Measurements from ENCODE around the gene TRIM9.
"Not testable (repeated sequence)": the region's sequence is repeated elsewhere in the genome, so short reads cannot be mapped to it uniquely, and the experiment has no call there.

The TRIM9 gene

DNA sequence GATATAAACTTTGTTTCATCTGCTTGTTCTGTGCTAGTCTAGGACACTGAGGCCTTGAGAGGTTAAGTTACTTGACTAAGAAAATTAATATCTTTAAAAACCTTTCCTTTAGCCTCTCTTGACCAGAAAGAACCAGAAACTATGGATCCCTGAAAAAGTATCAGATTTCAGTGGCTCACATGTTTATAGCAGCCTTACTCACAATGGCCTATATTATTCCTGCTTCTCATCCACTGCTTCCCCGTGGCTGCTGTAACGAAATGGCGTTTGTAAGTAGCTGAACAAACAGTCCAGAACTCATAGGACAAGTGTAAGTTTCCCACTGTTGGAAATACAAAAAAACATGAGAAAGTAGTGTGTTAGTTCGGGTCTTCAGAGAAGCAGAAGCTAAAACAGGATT is 147.5 kb downstream of the TRIM9 start:
- H3K4me3 ChIP-seq (ENCODE audit: low read length) = no peak overlapping the region
- no peak for DNase-seq (ENCODE audit: low read depth)
- TF ChIP-seq, protein P1, sequence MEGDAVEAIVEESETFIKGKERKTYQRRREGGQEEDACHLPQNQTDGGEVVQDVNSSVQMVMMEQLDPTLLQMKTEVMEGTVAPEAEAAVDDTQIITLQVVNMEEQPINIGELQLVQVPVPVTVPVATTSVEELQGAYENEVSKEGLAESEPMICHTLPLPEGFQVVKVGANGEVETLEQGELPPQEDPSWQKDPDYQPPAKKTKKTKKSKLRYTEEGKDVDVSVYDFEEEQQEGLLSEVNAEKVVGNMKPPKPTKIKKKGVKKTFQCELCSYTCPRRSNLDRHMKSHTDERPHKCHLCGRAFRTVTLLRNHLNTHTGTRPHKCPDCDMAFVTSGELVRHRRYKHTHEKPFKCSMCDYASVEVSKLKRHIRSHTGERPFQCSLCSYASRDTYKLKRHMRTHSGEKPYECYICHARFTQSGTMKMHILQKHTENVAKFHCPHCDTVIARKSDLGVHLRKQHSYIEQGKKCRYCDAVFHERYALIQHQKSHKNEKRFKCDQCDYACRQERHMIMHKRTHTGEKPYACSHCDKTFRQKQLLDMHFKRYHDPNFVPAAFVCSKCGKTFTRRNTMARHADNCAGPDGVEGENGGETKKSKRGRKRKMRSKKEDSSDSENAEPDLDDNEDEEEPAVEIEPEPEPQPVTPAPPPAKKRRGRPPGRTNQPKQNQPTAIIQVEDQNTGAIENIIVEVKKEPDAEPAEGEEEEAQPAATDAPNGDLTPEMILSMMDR (conservative IDR thresholded peaks at IDR 0.05; ENCODE audit: low read length) = no peak

DNA sequence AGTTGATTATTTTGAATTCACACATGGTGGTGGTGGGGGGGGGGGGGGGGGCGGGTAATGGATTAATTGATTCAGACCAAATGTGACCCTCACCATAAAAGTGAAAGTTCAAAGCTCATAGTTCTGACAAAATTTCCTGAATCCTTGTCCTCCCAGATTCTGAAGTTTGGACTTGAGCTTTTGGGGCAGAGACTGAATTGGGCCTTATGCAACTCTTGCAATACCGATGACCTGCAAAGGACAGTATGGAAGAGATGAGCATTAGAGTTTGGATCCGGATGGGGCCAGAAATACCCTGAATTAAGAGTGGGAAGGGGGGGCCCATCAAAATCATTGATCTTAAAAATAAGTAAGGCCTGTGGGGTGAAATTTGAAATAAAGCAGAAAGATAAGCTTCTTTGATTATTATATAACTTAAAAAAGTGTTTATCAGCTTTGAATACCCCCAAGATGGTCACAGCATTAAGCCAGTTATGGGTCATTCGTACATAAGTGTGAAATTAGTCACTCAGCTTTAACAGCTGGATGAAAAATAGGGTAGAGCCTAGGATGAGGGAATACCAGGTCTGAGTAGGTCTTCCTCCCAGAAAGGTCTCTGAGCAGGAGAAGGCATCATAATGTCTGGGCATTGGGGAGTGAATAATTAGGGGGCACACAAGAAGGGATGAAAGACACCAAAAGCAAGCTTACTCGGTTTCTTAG is 148.5 kb downstream of the TRIM9 start:
- DNase-seq (ENCODE audit: low read depth) = no peak
- H3K4me3 ChIP-seq (ENCODE audit: low read length) = no peak overlapping the region
- TF ChIP-seq, protein P1 (conservative IDR thresholded peaks at IDR 0.05; ENCODE audit: low read length) = no peak

DNA sequence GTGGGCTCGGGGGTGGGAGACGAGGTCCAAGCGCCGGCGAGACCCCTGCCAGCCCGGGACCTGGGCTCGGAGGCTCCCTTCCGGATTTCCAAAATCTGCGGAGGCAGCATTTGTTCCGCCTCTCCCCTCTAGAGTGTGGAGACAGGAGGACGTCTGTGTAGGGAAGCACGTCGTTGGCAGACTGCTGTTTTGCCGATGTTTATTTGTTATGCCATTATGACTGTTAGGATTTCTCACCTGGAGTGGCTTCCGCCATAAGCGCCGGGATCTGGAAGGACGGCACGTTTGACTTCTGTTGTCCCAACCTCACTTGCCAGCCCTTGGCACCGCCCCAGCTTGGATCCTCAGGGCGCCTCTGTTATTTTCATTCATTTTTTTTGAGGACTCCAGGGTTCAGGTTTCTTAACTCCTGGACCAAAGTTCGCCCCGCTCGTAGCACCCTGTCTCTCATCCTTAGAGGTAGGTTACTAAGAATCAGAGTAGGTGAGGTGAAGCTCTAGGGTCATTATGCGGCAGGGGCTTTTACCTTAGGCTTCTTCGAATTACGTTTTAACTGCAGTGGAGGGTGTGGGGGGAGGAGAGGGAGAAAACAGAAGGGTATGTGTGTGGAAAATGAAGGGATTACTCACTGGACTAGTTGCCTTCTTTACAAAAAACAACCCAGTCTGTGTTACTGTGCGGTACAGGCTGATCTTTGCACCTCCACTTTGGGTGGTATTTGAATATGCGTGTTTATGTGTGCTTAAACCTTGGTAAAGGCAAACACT is 150.1 kb downstream of the TRIM9 start:
- peak; percentile 51 for DNase-seq (ENCODE audit: low read depth)
- TF ChIP-seq, protein P1 (conservative IDR thresholded peaks at IDR 0.05; ENCODE audit: low read length) = no peak
- H3K4me3 ChIP-seq (ENCODE audit: low read length) = peak overlapping the region; percentile 88

DNA sequence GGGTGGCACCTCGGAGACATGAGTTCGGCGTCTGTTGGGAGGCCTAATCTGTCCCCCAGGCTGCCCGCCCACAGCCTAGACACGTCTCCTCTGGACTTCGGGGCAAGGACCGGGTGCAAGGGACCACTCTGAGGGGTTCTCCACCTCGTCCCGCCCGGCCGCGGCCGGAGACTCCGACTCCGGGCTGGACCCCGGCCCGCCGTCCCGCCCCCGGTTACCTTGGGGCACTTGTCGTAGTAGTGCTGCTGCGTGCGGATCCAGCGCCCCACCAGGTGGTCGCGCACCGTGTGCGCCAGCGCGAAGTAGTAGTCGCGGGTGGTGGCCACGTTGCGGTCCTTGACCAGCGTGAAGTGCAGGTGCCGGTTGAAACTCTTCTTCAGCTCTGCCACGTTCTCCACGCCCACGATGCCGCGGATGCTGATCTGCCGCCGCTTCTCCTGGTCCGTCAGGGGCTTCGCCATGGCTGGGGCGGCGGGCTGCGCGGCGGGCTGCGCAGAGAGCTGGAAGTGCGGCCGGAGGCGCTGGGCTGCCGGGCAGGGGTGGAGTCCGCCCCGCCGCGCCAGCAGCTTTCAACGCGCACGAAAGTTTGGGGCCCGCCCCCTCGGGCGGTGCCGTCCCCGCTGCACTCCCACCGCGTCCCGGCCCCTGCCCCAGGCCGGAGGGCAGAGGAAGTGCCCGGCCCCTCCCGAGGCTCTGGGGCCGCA is 150.8 kb downstream of the TRIM9 start, which contains the start of gene PYGL:
TSS of gene PYGL (minus strand) at position 541 of the 704 bp plus-strand sequence. CDS start at position 461, 80 bp downstream.
- peak; percentile 63 for DNase-seq (ENCODE audit: low read depth)
- H3K4me3 ChIP-seq (ENCODE audit: low read length) = peak within 1 kb of the TSS; percentile 88
- TF ChIP-seq, protein P1 (conservative IDR thresholded peaks at IDR 0.05; ENCODE audit: low read length) = no peak

DNA sequence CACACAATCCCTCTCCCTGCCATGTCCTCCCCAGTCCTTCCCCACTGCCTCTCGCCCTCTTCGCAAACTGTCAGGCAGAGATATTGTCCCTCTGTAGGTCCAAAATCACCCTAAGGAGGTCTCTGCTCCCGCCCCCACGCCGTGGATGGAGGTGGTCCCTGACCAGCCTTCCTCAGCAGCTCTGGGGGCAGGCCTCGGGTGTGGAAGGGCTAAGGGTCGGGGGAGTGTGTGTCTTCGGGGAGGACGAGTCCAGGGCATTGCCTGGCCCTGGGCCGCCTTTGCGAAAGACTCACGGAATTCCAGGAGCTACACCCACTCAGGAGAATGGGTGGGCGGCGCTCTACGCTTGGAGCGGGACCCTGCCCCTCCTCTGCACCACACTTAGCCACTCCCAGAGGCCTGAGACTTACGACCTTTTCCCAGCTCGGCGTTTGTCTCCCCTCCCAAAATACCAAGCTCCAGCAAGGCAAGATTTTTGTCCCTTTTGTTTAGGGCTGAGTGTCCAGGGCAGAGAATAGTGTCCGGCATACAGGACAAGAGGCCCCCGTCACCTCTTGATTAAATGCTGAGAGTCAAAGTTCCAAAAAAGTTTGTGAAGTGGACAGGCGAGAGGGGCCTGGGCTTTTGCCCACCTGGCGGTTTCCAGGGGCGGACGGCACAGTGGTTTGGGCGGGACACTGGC is 151.5 kb downstream of the TRIM9 start:
- H3K4me3 ChIP-seq (ENCODE audit: low read length) = peak overlapping the region; percentile 88
- peak; percentile 50 for DNase-seq (ENCODE audit: low read depth)
- TF ChIP-seq, protein P1 (conservative IDR thresholded peaks at IDR 0.05; ENCODE audit: low read length) = no peak

GRCh38 chr14:50941638-50942037 is 153.3 kb downstream of the TRIM9 start:
- not testable (repeated sequence) for H3K4me3 ChIP-seq (ENCODE audit: low read length); DNase-seq (ENCODE audit: low read depth)

DNA sequence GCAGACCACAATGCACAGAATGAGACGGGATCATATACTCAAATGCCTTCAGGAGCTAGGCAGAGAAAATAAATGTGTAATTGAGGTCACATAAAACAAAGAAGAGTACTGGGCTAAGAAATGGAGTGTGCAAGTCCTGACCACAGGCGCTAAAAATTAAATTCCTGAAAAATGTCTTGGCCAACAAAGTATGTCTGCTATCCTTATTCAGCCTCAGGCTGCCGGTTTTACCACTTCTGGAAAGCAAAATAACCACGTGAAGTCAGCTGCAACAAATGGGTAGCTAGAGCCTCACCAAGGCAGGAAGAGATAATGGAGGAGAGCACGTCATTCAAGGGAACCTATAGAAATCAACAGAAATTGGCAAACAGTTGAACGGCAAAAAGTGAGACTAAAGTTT is 153.8 kb downstream of the TRIM9 start:
- peak; percentile 45 for DNase-seq (ENCODE audit: low read depth)
- H3K4me3 ChIP-seq (ENCODE audit: low read length) = no peak overlapping the region
- TF ChIP-seq, protein P1 (conservative IDR thresholded peaks at IDR 0.05; ENCODE audit: low read length) = no peak

All from AG10803 (cell line).